ENCODE data around the gene CHIA.
"Not testable (repeated sequence)": the region's sequence is repeated elsewhere in the genome, so short reads cannot be mapped to it uniquely, and the experiment has no call there.

Gene CHIA

GRCh38 chr1:111332190-111332589 is 41.5 kb downstream of the CHIA start:
- Histone ChIP-seq H3K27ac (no peak overlapping the region), H3K36me3 (no peaks in the 10 kb centered on the region)
- no peak for TF ChIP-seq CTCF (IDR thresholded peaks at IDR 0.05)

GRCh38 chr1:111334169-111334568 is 43.5 kb downstream of the CHIA start:
- no peak for TF ChIP-seq CTCF (IDR thresholded peaks at IDR 0.05)
- Histone ChIP-seq H3K36me3 (no peaks in the 10 kb centered on the region), H3K4me3 (ENCODE audit: low read depth in 1 of 2, low read length in 1 of 2) (no peak overlapping the region)

More at GRCh38 chr1:111332190-111332589, 41.5 kb downstream of the CHIA start:
- Histone ChIP-seq H3K4me3 (ENCODE audit: low read depth in 1 of 2, low read length in 1 of 2) (no peak overlapping the region), H3K9me3 (no peaks in the 10 kb centered on the region), H3K4me1 (ENCODE audit: control insufficient read depth in 1 of 2, insufficient read depth in 1 of 2, low read depth in 1 of 2, low read length in 1 of 2) (no peaks in the 10 kb centered on the region), H3K27me3 (no peaks in the 10 kb centered on the region)

GRCh38 chr1:111335214-111335877 is 44.7 kb downstream of the CHIA start:
- not testable (repeated sequence) for H3K36me3 ChIP-seq; H3K4me1 ChIP-seq (ENCODE audit: control insufficient read depth in 1 of 2, insufficient read depth in 1 of 2, low read depth in 1 of 2, low read length in 1 of 2); H3K9me3 ChIP-seq; H3K27me3 ChIP-seq; H3K4me3 ChIP-seq (ENCODE audit: low read depth in 1 of 2, low read length in 1 of 2); H3K27ac ChIP-seq

More at GRCh38 chr1:111334169-111334568, 43.5 kb downstream of the CHIA start:
- Histone ChIP-seq H3K9me3 (no peaks in the 10 kb centered on the region), H3K4me1 (ENCODE audit: control insufficient read depth in 1 of 2, insufficient read depth in 1 of 2, low read depth in 1 of 2, low read length in 1 of 2) (no peaks in the 10 kb centered on the region), H3K27ac (no peak overlapping the region), H3K27me3 (no peaks in the 10 kb centered on the region)

GRCh38 chr1:111338849-111339248 is 48.2 kb downstream of the CHIA start:
- H3K9me3 ChIP-seq; H3K36me3 ChIP-seq; H3K4me1 ChIP-seq (ENCODE audit: control insufficient read depth in 1 of 2, insufficient read depth in 1 of 2, low read depth in 1 of 2, low read length in 1 of 2); H3K4me3 ChIP-seq (ENCODE audit: low read depth in 1 of 2, low read length in 1 of 2); H3K27me3 ChIP-seq; H3K27ac ChIP-seq: not testable (repeated sequence)

GRCh38 chr1:111346089-111346885 is 55.6 kb downstream of the CHIA start:
- Histone ChIP-seq H3K4me3 (ENCODE audit: low read depth in 1 of 2, low read length in 1 of 2) (peak overlapping the region; percentile 59 to 61), H3K9me3 (no peaks in the 10 kb centered on the region), H3K4me1 (ENCODE audit: control insufficient read depth in 1 of 2, insufficient read depth in 1 of 2, low read depth in 1 of 2, low read length in 1 of 2) (peaks cover 2 to 7% of the 10 kb centered on the region in 2 experiments), H3K27ac (peak overlapping the region; percentile 1), H3K27me3 (peaks cover 55% of the 10 kb centered on the region), H3K36me3 (no peaks in the 10 kb centered on the region)
- no peak for TF ChIP-seq CTCF (IDR thresholded peaks at IDR 0.05)

- Histone ChIP-seq H3K4me1 (ENCODE audit: control insufficient read depth in 1 of 2, insufficient read depth in 1 of 2, low read depth in 1 of 2, low read length in 1 of 2) (peaks cover 2 to 7% of the 10 kb centered on the region in 2 experiments), H3K27me3 (peaks cover 55% of the 10 kb centered on the region), H3K27ac (no peak overlapping the region), H3K36me3 (no peaks in the 10 kb centered on the region), H3K4me3 (ENCODE audit: low read depth in 1 of 2, low read length in 1 of 2) (peak overlapping the region in 1 of 2 experiments; percentile 59), H3K9me3 (no peaks in the 10 kb centered on the region)
- no peak for TF ChIP-seq CTCF (IDR thresholded peaks at IDR 0.05)
These were observed 56.4 kb downstream of the CHIA start for GRCh38 chr1:111347026-111347425.

Measured in neutrophil (primary cell).